ENCODE data around the gene MYO10.
A peak's percentile ranks its signal among the peaks of the same experiment; 100 is the strongest.

MYO10 gene

DNA sequence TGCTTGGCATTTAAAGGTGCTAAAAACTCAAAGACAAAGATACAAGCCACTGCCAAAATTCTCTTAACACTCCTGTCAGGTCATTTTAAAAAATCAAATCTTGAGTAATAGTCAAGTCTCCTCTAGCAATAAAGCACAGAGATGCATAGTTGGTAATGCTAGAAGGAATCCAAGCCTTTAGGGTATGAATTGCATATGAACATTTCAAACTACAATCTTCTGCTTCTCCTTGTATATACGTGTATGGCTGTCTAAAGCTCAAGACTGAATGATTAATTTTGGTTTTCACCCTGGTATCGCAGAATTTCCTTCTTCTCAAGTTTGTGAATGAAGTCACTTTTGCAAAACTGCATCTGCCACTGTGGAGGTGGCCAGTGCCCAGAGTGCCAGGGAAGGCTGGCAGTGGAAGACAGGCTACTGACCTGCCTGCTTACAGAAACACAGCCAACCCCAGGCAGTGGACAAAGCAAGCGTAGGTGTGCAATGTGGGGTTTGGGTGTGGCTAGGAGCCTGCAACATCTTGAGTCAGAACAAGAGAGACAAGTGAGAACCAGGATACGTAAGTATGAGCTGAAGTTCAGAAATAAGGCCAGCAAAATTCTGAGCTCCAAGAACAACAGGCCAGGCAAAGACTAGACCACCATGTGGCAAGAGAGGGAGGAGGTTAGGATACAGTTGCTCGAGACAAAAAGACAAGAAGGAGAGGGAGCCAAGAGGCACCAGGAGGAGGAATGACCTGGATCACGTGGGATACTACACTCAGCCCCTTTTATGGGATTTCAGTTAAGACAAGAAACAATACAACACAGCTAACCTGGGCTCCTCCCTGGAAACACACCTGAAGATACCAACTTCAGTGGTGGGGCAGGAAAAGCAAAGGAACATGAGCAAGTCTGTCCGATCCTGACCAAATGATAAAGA, 22.6 kb downstream of the MYO10 start:
- DNase-seq = no peak

- no peak for DNase-seq
These were observed 24.0 kb downstream of the MYO10 start for GRCh38 chr5:16912080-16912479.

GRCh38 chr5:16909464-16909863, 26.6 kb downstream of the MYO10 start:
- no peak for DNase-seq

DNA sequence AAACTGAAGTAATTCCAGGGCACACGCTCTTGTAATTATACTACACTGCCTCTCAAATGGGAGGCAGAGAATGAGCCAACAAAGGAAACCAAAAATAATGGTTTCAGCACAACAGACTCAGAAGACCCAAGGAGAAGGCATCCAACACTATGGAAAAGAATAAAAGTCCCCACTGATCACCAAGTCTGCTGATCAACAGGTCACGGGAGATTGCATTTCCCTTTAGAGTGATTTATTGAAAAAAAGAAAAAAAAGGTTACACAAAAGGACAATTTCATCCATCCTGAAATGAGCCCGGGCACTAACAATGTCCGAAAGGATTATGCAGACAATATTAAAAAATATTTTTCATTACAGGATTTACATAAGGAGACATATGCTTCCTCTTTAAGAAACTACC, 28.8 kb downstream of the MYO10 start:
- DNase-seq = no peak

GRCh38 chr5:16906255-16906654, 29.8 kb downstream of the MYO10 start:
- no peak for DNase-seq

GRCh38 chr5:16903480-16904300, 32.4 kb downstream of the MYO10 start:
- no peak for DNase-seq

- DNase-seq = peak; percentile 31
These were observed 33.2 kb downstream of the MYO10 start for GRCh38 chr5:16902846-16903245.

DNA sequence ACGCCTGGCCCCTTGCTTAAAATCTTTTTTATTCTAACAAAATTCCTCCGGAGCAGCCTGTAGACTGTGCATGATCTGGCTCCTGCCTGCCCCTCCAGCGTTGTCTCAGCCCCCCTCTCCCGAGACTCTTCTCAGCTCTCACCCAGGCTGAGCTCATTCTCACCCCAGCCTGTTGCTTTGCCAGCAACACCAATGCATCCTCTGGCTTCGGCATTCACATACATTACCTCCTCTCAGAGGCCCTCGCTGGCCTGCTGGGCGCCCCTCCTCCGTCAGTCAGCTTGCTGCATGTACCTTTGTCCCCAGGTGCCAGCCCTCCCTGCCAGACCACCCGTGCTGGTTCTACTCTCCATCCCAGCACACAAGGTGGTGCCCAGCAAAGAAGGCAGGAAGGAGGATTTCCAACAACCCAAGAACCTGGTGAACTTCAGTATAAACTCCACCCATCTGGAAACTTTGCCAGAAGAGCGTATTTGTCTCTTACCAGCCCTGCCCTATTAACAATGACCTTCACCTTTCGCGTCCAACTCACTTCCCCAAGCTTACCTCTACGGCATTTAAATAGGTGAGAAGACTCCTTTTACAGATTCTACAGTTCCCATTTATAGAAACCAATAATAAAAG, 35.0 kb downstream of the MYO10 start:
- no peak for DNase-seq

DNA sequence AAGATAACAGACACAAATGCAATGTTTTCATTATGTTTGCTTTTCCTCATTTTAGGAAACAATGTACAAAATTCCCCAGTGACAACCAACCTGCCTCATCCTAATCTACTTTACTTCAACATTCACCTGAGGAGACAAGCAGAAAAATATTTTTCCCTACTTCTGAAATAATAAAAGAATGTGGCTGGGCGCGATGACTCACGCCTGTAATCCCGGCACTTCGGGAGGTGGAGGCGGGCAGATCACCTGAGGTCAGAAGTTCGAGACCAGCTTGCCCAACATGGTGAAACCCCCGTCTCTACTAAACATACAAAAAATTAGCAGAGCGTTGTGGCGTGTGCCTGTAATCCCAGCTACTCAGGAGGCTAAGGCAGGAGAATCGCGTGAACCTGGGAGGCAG, 36.9 kb downstream of the MYO10 start:
- DNase-seq = no peak

DNA sequence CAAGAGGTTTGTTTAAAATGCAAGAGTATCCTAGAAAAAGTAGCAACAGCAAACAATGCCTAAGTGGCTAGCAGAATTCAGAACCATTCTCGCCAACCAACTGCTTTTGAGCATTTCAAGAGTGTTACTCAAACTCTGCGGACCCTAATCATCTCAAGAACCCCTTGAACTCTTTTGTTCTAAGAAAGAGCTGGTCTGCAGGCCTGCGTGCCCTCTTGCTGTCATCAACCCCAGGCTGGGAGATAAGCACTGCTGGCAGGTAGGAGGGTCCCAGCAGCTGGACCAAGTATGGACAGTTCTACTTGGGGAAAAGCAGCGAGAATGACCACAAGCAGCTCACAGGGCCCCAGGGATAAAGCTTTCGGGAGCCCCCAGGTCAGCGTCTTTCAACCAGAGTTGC, 38.3 kb downstream of the MYO10 start:
- DNase-seq = no peak

DNA sequence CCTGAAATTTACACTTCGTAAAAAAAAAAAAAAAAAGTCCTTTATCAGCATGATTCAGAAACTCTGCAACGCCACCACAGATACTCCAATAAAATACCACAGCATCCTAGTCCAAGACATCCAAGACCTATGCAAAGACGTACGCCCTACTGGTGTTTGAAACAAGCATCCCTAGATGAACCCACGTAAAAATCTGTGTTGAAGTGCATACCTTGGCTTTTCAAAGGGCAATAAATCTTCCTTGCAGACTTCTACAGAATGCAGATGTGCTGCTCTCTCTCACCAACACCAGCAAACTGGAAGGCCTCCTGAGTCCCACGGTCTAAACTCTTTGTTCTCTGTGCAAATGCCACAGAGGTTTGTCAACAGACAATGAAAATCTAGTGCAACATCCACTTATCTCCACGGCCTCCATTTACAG, 38.8 kb downstream of the MYO10 start:
- DNase-seq = peak; percentile 59

- DNase-seq = no peak
These were observed 39.3 kb downstream of the MYO10 start for GRCh38 chr5:16896767-16897166.

DNA sequence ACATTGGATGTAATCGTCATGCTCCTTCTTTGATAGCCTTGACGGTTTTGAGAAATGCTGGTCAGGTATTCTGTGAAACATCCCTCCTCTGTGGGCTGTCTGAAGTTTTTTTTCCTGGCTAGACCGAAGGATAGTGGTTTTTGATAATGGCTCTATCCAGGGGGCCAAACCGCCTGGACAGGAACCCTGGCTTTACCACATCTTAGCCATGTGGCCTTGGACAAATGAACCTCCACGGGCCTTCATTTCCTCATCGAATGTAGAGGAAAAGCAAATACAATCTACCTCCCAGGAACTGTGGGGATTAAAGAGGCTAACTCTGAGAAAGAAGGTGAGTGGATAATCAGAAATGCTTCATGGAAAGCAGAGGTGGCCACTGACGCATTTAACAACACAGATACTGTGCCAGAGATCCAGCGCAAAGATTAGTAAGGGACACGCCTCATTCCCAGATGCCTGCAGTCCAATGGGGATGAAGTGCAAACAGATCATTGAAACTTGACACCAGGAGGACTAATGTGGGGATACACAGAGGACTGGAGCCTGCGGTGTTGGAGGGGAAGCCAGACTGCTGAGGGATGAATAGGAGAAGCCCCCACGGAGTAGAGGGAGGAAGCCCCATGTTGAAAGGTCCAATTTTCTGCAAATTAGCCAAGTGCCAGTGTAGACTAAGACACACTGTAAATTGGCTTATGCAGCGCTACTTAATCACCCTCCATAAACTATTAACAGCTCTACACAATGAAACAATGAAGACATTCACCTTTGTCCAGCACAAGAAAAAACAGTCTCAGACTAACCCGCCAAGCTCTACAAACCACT, 41.6 kb downstream of the MYO10 start:
- peak; percentile 90 for DNase-seq

- no peak for DNase-seq
These were observed 45.1 kb downstream of the MYO10 start for GRCh38 chr5:16891033-16891432.

DNA sequence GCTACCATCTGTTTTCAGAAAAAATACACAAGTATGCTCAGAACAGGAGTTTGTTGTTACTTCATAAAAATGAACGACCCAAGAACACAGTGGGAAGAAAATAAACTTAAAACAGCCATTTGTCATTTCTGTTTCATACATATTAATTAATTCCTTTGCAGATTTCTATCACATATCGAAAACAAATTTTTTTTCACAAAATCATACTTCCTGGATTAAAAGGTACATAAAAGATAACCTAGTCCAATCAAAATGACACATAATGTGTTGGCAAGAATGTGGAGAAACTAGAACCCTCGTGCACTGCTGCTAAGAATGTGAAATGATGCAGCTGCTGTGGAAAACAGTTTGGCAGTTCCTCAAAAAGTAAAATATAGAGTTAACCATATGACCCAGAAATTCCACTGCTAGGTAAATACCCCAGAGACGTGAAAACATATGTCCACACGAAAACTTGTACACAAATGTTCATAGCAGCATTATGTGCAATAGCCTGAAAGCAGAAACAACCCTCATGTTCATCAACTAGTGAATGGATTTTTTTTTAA, 46.0 kb downstream of the MYO10 start:
- DNase-seq = peak; percentile 60

- DNase-seq = peak; percentile 71
These were observed 46.7 kb downstream of the MYO10 start for GRCh38 chr5:16889203-16889971.

DNA sequence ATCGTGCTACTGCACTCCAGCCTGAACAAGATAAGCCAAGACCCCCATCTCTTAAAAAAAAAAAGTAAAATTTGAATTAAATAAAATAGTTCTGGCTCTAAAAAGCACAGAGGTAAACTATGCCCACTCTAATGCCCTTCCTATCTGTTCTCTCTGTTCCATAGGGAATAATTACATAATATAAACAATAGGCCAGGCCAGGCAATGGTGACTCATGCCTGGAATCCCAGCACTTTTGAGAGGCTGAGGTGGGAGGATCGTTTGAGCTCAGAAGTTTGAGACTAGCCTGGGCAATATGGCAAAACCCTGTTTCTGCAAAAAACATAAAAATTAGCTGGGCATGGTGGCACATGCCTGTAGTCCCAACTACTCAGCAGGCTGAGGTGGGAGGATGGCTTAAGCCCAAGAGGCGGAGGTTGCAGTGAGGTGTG, 47.4 kb downstream of the MYO10 start:
- peak; percentile 76 for DNase-seq

GRCh38 chr5:16886793-16887345, 49.2 kb downstream of the MYO10 start:
- no peak for DNase-seq

- peak; percentile 64 for DNase-seq
These were observed 49.7 kb downstream of the MYO10 start for GRCh38 chr5:16886366-16886736.

DNA sequence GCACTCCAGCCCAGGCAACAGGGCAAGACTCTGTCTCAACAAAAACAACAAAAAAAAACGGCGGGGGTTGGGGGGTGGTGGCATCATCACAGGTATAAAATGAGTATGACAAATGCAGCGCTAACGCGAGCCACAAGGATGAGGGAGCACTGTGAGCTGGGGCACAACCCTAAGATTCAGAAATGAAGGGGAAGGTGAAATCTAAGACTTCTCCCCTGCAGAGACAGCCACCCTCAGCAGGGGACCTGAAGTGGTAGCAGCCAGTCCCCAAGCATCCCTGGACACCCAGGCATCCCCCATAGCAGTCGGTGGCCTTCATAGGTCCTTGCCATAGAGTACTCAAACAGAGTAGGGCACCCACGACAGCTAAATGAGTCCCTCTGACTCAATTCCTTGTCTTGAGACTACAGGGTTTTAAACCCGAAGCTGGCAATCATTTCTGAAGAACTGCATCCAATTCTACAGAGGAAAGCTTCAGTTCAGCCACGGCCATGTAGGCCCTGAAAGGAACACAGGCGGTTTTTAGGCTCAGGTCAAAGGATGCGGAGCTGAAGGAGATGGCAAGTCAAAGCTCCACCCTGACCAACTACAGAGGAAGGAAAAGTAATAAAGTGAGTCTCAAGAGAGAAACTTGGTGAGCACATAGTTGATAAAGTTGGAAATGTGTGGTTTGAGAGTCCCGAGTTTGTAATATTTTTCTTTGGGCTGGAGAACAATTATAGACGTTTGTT, 50.3 kb downstream of the MYO10 start:
- no peak for DNase-seq
